Endometrial microvascular endothelial cells (primary cell): ENCODE results near the gene LCNL1. TPM values are rescaled to one million over a fixed set of nuclear protein-coding genes. Genes with fewer than 3 reads are reported as not detected.

ENCODE experiments used
- in situ Hi-C: cut with HindIII; loops from 2 replicates; pipeline ENCODE4 v1.10.0; 2017; ENCODE audit warnings: low sequenced_read_pairs, low pct_unique_long_range_greater_than_20kb; ENCODE audit errors: inconsistent ontology term
- total RNA-seq: library from RNA; depleted of rRNA; stranded (reverse); fragments of >200 nt; gene quantifications from one replicate; pipeline ENCODE4 v1.2.3, GENCODE V29; 2015; ENCODE audit errors: inconsistent ontology term

Gene LCNL1
- total RNA-seq, result not detected

DNA sequence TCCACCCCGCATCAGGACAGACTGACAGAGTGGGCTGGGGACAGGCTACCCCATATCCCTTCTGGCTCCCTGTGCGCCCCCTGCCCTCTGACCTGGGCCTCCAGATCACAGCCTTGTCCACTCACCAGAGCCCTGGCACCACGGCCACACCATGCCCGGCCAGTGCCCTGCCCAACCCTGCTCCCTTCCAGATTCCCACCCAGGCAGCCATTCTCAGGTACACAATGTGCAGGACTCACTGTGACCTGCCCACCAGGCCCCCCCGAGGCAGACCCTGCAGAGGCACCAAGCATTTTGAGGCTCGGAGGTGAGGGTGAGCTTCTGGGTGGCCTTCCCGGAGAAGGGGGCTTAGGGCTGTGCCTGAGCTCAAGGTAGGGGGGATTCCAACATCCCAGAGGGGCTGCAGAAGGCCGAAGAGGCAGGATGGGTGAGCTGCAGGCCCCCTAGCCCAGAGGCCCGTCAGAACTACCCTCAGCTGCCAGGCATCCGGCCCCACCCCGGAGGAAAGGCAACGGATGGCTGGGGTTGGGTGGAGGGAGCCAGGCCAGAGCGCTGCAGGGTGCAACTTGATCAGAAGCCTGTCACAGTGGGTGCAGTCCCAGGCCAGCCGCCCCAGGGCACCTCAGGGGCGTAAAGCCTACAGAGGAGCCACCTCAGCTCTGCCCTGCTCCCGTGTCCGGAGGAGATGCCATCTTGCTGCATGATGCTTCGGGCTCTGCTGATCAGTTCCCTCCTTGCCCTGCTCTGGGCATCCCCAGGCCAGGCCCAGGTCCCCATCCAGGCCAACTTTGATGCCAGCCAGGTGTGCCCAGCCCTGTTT, at the start of gene LCNL1:
TSS of gene LCNL1 (plus strand) at position 762 of the 820 bp plus-strand sequence. CDS start 594 bp downstream, outside the sequence.
- in situ Hi-C loops, result no loop called here

DNA sequence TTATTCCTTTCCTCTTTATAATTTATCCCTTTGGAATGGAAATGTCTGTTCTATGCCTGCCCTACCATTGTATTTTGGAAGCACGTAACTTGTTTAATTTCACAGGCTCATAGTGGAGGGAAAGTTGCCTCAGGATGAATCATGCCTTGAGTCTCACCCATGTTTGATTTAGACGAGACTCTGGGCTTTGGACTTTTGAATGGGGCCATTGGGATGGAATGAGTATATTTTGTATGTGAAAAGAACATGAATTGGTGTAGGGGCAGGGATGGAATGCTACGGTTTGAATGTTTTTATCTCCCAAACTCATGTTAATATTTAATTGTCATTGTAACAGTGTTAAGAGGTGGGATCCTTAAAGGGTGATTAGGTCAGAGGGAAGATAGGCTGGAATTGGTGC, 48.5 kb upstream of the LCNL1 start:
- in situ Hi-C loops, result loop anchor here (25.0 kb wide), 1 partner anchor 228 kb away; the partner anchor contains the start of genes LRRC26 and TMEM210

DNA sequence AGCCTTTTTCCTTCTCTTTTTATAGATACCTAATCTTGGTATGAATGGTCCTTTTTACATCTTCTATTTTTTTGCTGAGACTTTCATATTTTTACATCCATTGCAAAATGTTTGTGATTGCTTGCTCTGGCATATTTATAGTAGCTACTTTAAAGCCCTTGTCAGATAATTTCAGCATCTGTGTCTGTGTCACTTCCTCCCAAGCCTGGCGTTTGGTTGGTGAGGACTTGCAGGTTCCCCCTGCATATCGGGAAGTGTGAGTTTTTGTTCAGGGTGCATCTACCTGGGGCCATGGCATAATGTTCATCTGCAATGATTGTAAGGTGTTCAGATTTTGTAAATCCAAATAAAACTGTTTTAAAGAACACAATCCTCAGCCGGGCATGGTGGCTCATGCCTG, 47.1 kb upstream of the LCNL1 start:
- in situ Hi-C loops, result loop anchor here (25.0 kb wide), 1 partner anchor 227 kb away; the partner anchor contains the start of genes LRRC26 and TMEM210

DNA sequence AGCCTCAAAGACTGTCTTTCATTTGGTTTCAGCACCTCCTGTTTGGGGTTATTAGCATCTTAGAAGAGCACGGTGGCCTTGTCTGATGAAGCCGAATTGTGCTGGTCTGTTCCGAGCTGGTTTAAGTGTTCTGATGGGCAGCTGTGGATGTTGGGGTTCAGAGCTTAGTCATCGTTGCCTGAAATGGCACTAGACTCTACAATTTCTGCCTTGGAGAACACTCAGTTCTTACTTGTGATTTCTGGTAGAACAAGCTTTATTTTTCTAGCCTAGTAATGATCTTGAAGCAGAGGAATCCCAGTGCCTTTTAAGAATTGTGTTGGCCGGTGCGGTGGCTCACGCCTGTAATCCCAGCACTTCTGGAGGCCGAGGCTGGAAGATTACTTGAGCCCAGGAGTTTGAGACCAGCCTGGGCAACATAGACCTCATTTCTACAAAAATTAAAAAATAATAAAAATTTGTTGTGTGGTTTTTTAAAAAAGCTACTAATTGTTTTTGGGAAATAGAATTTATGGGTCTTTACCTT, 46.1 kb upstream of the LCNL1 start:
- in situ Hi-C loops, result loop anchor here (25.0 kb wide), 1 partner anchor 226 kb away; the partner anchor contains the start of genes LRRC26 and TMEM210

DNA sequence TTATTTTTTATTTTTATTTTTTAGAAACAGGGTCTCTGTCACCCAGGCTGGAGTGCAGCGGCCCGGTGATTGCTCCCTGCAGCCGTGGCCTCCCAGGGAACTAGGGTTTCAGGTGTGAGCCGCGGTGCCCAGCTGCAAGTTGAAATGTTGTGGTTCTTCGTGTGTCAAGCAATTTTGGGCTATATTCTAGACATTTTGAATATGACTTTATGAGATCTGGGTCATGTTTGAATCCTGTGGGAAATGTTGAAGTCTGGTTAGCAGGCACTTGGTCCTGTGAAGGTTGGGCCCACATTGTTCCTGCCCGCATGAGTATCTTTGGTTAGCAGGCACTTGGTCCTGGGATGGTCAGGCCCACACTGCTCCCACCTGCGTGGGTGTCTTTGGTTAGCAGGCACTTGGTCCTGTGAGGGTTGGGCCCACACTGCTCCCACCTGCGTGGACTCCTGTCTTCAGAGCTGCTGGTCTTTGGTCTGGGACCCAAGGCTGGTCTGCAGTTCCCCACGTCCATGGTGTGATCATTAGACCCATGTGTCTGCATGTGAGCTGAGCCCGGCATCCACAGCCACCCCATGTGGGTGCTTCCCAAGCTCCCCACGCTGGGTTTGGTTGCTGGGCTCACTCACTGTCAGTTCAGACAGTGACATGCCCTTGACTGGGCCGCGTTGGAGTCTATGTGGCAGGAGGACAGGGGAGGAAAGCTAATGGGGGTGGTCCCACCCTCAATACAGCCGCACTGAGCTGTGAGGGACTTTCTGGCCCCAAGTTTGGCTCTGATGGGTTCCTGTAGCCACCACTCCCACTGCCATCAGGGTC, 45.4 kb upstream of the LCNL1 start:
- in situ Hi-C loops, result loop anchor here (25.0 kb wide), 1 partner anchor 225 kb away; the partner anchor contains the start of genes LRRC26 and TMEM210

DNA sequence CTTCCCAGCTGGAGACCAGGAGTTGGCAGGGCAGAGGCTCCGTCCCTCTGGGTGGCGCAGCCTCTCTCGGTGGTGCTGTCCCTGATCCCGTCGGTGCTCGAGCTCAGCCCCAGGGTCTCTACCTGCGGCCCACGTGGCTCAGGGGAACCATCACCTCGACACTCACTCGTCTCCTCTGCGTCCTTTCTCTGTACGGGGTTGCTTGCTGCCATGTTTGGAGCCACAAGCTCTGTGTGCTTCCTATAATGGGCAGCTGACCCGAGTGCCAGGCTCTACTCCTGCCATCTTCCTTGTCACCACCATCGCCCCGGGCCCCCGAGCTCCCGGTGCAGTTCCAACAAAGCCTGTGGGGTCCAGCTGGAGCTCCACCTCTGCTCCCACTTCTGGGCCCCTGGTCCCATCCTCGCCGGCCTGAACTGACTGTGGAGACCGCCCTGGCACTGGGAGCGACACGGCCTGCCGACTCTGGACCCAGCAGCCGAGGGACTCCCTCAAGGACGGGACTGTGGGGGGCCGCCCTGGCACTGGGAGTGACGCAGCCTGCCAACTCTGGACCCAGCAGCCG, 43.3 kb upstream of the LCNL1 start:
- in situ Hi-C loops, result loop anchor here (25.0 kb wide), 1 partner anchor 223 kb away; the partner anchor contains the start of genes LRRC26 and TMEM210

DNA sequence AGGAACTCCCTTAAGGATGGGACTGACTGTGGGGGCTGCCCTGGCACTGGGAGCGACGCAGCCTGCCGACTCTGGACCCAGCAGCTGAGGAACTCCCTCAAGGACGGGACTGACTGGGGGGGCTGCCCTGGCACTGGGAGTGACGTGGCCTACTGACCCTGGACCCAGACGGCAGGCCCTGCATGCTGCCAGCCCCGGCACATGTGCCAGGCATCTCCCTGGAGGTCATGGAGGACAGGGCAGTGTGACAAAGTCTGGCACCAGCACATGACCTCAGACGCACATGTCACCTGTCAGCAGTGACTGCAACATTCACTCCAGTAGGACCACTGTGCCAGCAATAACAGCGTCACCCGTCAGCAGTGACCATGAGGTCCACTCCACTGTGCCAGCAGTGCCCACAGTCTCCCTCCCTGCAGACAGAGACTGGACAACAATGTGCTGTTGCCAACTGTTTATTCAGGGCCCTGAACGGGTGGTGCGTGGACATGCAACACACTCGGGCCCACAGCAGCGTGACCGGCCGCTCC, 42.7 kb upstream of the LCNL1 start:
- in situ Hi-C loops, result loop anchor here (25.0 kb wide), 1 partner anchor 222 kb away; the partner anchor contains the start of genes LRRC26 and TMEM210

DNA sequence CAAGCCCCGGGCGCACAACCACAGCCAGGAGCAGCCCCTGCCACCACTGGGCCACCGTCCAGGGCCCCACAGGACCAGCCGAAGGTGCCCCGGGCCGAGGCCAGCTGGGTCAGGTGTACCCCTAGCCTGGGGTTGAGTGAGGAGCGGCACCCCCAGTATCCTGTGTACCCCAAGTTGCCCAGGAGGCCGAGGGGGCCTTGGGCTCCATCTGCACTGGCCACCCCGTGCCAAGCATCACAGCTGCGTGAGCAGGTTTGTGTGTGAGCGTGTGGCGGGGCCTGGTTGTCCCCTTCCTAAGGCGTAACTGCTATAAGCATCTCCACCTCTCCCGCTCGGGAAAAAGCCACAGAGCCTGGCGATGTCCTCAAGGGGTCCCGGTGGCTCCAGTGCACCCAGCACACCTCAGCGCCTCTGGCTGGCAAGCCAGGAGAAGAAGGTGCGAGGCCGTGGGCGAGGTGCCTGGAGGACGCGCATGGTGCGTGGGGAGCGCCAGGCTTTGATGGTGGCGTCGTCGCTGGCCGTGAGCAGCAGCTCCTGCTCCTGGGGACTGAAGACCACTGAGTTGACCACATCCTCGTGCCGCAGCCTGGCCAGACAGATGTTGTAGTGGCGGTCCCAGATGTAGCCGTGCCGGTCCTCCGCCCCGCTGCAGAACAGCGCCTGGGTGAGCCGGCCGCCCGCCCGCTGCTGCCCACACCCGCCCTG, 42.1 kb upstream of the LCNL1 start:
- in situ Hi-C loops, result loop anchor here (25.0 kb wide), 1 partner anchor 222 kb away; the partner anchor contains the start of genes LRRC26 and TMEM210

DNA sequence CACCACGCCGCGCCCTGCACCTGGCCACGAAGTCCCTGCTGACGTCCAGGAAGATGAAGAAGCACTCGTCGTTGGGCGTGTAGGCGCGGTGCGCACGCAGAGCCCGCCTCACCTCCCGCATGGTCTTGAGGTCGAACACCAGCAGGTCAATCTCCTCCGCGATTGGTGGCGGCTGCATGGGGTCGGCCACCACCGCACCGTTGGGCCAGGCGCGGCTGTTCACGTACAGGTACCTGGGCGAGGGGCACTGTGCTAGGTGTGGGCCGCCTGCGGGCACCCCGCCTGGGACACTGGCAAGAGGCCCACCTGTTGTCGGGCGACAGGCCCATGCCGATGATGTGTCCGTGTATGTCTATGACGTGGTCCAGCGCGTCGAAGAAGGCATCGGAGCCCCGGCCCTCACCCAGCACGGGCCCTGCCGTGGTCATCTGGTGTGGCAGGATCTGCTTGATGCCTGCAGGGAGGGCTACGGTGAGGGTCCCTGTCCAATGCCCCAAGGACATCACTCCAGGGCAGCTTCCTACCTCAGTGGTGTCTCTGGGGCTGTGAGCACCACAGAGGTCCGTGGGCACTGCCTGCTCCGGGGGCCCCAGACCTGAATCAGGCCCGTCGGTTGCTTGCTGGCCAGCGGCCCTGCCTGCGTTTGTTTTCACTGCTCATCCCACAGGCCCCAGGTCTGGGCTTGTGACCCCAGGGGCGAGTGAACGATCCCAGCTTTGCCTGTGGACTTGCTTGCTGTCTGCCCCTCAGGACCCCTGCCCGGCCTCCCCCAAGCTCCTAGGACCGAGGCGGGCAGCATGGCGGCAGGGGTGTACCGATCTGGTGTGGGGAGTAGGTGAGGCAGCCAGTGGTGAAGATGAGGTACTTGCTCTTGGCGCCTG, 41.3 kb upstream of the LCNL1 start:
- in situ Hi-C loops, result loop anchor here (25.0 kb wide), 1 partner anchor 221 kb away; the partner anchor contains the start of genes LRRC26 and TMEM210

DNA sequence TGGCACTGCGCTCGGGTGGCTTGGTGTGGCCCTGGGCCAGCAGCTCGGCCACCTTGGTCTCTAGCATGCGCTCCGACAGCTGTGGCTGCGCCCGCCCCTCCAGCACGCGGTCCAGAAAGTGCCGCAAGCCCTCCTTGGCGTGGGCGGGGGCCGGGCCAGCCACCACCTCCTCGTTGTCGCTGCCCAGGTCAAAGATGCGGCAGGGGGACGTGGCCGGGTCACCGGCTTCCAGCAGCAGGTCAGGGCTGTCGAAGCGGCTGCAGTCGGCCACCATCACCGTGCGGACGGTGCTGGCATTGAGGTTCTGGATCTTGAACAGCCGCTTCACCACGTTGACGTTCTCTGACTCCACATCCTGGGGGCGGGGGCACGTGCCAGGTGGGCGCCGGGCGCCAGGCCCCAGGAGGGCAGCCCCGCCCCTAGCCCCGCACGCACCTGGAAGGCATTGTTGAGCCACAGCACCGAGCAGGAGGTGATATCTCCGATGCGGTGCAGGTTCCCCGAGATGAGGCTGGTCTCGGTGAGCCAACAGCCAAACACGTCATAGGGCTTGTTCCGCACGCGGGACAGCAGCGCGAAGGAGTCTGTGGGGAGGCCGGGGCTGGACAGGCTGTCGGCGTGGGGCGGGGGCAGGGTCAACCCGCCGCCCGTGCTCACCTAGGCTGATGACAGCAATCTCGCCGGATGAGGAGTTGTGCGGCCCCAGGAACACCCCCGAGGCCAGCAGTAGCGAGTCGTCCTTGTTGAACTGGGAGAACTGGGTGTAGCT, 40.5 kb upstream of the LCNL1 start:
- in situ Hi-C loops, result loop anchor here (25.0 kb wide), 1 partner anchor 220 kb away; the partner anchor contains the start of genes LRRC26 and TMEM210

DNA sequence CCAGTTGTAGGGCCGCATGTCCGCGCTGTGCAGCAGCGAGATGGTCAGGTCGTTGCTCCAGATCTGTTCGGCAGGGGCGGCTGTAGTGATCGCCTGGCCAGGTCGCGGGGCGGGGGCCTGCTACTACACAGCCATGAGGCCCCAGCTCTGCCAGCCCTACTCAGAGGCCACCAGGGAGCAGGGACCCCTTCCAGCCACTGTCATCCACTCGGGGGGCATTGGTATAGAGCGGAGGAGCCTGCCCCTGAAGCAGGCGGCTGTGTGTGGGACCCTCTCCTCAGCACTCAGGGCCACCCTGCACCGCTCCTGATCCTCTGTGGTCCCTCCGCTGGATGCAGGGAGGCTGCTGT, 39.9 kb upstream of the LCNL1 start:
- in situ Hi-C loops, result loop anchor here (25.0 kb wide), 1 partner anchor 219 kb away; the partner anchor contains the start of genes LRRC26 and TMEM210

DNA sequence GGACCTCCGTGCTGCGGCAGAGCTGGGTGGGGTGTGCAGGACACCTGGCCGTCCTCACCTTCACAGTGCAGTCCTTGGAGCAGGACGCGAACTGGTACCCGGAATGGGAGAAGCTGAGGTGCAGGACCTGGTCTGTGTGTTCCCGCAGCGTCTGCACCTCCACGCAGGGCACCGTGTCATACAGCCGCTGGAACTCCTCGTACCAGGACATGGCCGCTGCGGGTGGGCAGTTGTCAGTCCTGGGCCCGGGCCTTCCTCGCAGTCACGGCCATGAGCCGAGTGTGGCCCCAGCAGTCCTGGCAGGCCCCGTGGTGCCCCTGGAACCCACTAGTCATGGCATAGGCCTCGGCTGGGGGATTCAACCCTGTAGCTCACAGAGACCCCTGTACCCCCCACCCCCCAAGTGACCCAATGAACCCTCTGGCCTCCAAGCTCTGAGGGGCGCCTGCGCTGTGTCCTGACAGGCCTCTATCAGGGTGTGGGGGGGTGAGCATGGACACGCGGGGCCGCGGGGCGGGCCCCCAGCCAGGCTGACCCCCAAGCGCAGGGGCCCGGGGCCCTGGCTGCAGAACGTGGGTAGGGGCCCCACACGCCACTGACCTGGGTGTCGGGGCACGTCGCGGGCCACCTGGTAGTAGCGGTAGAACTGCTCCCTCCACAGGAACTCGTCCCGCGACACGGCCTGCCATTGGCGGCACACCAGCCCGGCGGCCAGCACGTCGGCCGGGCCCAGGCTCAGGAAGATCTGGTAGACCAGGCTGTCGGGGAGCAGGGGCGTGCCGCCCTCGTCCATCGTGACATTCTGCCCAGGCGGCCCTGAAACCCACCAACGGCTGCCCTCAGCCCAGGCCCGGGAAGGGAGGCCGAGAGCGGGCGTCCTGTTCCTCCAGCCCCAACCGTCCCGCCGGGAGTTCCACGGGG, 39.2 kb upstream of the LCNL1 start:
- in situ Hi-C loops, result loop anchor here (25.0 kb wide), 1 partner anchor 219 kb away; the partner anchor contains the start of genes LRRC26 and TMEM210

DNA sequence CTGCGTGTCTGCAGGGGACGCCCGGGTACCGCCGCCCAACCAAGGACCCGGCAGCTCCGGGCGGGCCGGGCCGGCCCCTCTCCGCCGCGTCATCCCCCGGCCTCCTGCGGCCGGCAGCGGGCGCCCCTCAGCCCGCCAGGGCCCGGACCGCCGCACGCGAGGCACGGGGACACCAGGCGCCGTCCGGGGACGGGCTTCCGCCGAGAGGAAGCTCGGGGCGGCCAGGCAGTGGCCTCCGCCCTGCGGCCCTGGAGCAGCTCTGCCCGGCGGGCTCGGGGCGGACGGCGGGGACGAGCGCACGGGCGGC, 38.6 kb upstream of the LCNL1 start:
- in situ Hi-C loops, result loop anchor here (25.0 kb wide), 1 partner anchor 218 kb away; the partner anchor contains the start of genes LRRC26 and TMEM210

DNA sequence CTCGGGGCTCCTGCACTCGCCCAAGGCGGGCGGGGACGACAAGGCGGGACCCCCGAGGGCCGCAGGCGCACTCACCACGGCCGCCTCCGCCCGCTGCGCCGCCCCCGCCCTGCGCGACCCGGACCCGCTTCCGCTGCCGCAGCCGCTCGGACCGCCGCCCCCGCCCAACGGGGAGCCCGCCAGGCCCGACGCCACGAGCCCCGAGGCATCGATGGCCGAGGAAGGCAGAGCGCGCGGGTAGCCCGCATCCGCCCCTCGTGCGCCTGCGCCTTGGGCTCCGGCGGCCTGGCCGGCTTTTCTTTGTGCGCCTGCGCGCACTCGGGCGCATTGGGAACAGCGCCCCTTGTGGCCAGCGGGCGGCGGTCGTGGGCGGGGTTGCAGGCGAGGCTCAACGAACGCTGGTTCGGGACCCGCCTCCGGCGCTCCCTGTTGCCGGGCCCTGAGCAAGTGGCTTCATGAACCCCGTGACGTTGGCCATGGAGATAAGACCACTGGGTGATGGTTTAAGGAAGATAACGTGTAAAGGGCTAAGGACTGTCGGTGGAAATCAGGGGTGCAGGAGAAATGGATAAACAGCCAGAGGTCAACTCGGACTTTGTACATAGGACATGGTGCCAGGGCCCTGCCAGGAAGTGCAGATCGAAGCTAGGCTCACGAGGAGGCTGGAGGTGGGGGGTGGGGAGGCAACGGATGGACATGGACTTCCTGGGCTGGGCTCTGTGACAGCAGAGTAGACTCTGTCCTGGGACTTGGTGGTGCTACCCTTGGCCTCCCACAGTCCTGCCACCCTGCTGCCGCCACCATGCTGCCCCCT, 38.1 kb upstream of the LCNL1 start, which contains the start of the genes C8G and FBXW5:
TSS of gene C8G (plus strand) at position 725 of the 814 bp plus-strand sequence. CDS start at position 803, 78 bp downstream.
TSS of gene FBXW5 (minus strand) at position 220 of the 814 bp plus-strand sequence. CDS start 655 bp downstream, outside the sequence.
- in situ Hi-C loops, result loop anchor here (25.0 kb wide), 1 partner anchor 218 kb away; the partner anchor contains the start of genes LRRC26 and TMEM210
